H1 (cell line): ENCODE results near the gene DUS1L.

Experiments used
- ASH2L ChIP-seq: fragments of 200-600, 300-600 bp; sonication (generic); IDR thresholded peaks from one replicate; pipeline ENCODE4 v1.7.1; 2017; ENCODE audit warnings: low read length
- CHD2 ChIP-seq: IDR thresholded peaks from 2 replicates; pipeline ENCODE4 v1.6.1; 2012; ENCODE audit warnings: low read length, improper control_type of control experiment
- EZH2 ChIP-seq: fragments of 200-600 bp; sonication (generic); IDR thresholded peaks from 2 replicates; pipeline ENCODE4 v1.7.1; 2012; ENCODE audit warnings: low read depth, mild to moderate bottlenecking, moderate library complexity, low read length, inconsistent platforms; ENCODE audit not compliant: severe bottlenecking
- JUN ChIP-seq: IDR thresholded peaks from 2 replicates; pipeline ENCODE4 v1.6.1; 2011; ENCODE audit warnings: low read depth, mild to moderate bottlenecking, improper control_type of control experiment, low read length
- JUND ChIP-seq: IDR thresholded peaks from 2 replicates; pipeline ENCODE4 v1.6.1; 2011; ENCODE audit warnings: mild to moderate bottlenecking, improper control_type of control experiment, low read length
- PHF8 ChIP-seq: fragments of 200-600 bp; sonication (generic); conservative IDR thresholded peaks from 2 replicates; pipeline ENCODE4 v1.7.1; 2012; ENCODE audit warnings: low read depth, mild to moderate bottlenecking, inconsistent platforms, low read length, moderate library complexity
- TF ChIP-seq, protein P1 (sequence below), 3 experiments: IDR thresholded peaks; 1 replicate in 2 of 3; 2 replicates in 1 of 3; pipeline versions ENCODE4 v1.5.1 to v1.6.1; 2011; ENCODE audit warnings: low read length in 3 of 3, mild to moderate bottlenecking in 3 of 3, inconsistent platforms in 2 of 3, low read depth in 1 of 3, moderate library complexity in 1 of 3; ENCODE audit not compliant: insufficient read depth in 1 of 3; ENCODE audit errors: control extremely low read depth in 1 of 3
- TF ChIP-seq, protein P2 (sequence below): fragments of 300-600 bp; sonication (generic); IDR thresholded peaks from 2 replicates; pipeline ENCODE4 v1.7.1; 2012; ENCODE audit warnings: low read length, moderate library complexity, mild to moderate bottlenecking, inconsistent platforms; ENCODE audit not compliant: insufficient replicate concordance
- TF ChIP-seq, protein P3 (sequence below): IDR thresholded peaks from 2 replicates; pipeline ENCODE4 v1.6.1; 2011; ENCODE audit warnings: low read depth, mild to moderate bottlenecking, low read length; ENCODE audit not compliant: insufficient read depth

DNA sequence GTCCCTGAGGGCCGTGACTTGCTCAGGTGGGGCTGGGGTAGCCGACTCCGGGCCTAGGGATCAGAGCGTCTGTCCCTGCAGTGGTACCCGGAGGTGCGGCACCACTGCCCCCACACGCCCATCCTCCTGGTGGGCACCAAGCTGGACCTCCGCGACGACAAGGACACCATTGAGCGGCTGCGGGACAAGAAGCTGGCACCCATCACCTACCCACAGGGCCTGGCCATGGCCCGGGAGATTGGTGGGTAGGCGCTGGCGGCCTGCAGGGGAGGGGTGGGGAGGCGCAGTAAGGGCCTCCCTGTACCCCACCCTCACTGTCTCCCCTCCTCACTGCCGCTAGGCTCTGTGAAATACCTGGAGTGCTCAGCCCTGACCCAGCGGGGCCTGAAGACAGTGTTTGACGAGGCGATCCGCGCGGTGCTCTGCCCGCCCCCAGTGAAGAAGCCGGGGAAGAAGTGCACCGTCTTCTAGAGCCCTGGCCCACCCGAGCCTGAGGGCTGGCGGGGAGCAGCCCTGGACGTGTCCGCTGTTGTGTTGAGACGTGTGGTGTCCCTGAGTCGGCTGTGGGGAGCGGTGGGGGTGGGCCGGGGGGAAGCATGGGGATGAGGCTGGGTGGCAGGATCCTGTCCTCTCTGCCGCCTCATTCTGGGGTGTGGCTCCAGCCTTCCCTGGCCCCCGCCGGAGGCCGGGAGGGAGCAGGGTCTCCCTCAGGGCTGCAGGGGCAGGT is 32.1 kb downstream of the DUS1L start:
- TF ChIP-seq JUN (no peak), CHD2 (no peak), EZH2 (no peak), PHF8 (no peak), JUND (no peak), ASH2L (no peak)
- TF ChIP-seq, protein P1, sequence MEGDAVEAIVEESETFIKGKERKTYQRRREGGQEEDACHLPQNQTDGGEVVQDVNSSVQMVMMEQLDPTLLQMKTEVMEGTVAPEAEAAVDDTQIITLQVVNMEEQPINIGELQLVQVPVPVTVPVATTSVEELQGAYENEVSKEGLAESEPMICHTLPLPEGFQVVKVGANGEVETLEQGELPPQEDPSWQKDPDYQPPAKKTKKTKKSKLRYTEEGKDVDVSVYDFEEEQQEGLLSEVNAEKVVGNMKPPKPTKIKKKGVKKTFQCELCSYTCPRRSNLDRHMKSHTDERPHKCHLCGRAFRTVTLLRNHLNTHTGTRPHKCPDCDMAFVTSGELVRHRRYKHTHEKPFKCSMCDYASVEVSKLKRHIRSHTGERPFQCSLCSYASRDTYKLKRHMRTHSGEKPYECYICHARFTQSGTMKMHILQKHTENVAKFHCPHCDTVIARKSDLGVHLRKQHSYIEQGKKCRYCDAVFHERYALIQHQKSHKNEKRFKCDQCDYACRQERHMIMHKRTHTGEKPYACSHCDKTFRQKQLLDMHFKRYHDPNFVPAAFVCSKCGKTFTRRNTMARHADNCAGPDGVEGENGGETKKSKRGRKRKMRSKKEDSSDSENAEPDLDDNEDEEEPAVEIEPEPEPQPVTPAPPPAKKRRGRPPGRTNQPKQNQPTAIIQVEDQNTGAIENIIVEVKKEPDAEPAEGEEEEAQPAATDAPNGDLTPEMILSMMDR (IDR thresholded peaks at IDR 0.05; ENCODE audit: control extremely low read depth in 1 of 3, insufficient read depth in 1 of 3, low read depth in 1 of 3, low read length in 3 of 3), result no peak
- TF ChIP-seq, protein P2, sequence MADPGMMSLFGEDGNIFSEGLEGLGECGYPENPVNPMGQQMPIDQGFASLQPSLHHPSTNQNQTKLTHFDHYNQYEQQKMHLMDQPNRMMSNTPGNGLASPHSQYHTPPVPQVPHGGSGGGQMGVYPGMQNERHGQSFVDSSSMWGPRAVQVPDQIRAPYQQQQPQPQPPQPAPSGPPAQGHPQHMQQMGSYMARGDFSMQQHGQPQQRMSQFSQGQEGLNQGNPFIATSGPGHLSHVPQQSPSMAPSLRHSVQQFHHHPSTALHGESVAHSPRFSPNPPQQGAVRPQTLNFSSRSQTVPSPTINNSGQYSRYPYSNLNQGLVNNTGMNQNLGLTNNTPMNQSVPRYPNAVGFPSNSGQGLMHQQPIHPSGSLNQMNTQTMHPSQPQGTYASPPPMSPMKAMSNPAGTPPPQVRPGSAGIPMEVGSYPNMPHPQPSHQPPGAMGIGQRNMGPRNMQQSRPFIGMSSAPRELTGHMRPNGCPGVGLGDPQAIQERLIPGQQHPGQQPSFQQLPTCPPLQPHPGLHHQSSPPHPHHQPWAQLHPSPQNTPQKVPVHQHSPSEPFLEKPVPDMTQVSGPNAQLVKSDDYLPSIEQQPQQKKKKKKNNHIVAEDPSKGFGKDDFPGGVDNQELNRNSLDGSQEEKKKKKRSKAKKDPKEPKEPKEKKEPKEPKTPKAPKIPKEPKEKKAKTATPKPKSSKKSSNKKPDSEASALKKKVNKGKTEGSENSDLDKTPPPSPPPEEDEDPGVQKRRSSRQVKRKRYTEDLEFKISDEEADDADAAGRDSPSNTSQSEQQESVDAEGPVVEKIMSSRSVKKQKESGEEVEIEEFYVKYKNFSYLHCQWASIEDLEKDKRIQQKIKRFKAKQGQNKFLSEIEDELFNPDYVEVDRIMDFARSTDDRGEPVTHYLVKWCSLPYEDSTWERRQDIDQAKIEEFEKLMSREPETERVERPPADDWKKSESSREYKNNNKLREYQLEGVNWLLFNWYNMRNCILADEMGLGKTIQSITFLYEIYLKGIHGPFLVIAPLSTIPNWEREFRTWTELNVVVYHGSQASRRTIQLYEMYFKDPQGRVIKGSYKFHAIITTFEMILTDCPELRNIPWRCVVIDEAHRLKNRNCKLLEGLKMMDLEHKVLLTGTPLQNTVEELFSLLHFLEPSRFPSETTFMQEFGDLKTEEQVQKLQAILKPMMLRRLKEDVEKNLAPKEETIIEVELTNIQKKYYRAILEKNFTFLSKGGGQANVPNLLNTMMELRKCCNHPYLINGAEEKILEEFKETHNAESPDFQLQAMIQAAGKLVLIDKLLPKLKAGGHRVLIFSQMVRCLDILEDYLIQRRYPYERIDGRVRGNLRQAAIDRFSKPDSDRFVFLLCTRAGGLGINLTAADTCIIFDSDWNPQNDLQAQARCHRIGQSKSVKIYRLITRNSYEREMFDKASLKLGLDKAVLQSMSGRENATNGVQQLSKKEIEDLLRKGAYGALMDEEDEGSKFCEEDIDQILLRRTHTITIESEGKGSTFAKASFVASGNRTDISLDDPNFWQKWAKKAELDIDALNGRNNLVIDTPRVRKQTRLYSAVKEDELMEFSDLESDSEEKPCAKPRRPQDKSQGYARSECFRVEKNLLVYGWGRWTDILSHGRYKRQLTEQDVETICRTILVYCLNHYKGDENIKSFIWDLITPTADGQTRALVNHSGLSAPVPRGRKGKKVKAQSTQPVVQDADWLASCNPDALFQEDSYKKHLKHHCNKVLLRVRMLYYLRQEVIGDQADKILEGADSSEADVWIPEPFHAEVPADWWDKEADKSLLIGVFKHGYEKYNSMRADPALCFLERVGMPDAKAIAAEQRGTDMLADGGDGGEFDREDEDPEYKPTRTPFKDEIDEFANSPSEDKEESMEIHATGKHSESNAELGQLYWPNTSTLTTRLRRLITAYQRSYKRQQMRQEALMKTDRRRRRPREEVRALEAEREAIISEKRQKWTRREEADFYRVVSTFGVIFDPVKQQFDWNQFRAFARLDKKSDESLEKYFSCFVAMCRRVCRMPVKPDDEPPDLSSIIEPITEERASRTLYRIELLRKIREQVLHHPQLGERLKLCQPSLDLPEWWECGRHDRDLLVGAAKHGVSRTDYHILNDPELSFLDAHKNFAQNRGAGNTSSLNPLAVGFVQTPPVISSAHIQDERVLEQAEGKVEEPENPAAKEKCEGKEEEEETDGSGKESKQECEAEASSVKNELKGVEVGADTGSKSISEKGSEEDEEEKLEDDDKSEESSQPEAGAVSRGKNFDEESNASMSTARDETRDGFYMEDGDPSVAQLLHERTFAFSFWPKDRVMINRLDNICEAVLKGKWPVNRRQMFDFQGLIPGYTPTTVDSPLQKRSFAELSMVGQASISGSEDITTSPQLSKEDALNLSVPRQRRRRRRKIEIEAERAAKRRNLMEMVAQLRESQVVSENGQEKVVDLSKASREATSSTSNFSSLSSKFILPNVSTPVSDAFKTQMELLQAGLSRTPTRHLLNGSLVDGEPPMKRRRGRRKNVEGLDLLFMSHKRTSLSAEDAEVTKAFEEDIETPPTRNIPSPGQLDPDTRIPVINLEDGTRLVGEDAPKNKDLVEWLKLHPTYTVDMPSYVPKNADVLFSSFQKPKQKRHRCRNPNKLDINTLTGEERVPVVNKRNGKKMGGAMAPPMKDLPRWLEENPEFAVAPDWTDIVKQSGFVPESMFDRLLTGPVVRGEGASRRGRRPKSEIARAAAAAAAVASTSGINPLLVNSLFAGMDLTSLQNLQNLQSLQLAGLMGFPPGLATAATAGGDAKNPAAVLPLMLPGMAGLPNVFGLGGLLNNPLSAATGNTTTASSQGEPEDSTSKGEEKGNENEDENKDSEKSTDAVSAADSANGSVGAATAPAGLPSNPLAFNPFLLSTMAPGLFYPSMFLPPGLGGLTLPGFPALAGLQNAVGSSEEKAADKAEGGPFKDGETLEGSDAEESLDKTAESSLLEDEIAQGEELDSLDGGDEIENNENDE, result no peak
- TF ChIP-seq, protein P3, sequence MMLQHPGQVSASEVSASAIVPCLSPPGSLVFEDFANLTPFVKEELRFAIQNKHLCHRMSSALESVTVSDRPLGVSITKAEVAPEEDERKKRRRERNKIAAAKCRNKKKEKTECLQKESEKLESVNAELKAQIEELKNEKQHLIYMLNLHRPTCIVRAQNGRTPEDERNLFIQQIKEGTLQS, result no peak
